ENCODE data around the gene ATL1.
A peak's percentile ranks its signal among the peaks of the same experiment; 100 is the strongest.
"Not testable (repeated sequence)": the region's sequence is repeated elsewhere in the genome, so short reads cannot be mapped to it uniquely, and the experiment has no call there.

The ATL1 gene

GRCh38 chr14:50534997-50535396, 24.9 kb upstream of the ATL1 start:
- DNase-seq (ENCODE audit: low spot score), result no peak

- DNase-seq (ENCODE audit: low spot score), result not testable (repeated sequence)
Measured at GRCh38 chr14:50538034-50538433, 21.9 kb upstream of the ATL1 start.

DNA sequence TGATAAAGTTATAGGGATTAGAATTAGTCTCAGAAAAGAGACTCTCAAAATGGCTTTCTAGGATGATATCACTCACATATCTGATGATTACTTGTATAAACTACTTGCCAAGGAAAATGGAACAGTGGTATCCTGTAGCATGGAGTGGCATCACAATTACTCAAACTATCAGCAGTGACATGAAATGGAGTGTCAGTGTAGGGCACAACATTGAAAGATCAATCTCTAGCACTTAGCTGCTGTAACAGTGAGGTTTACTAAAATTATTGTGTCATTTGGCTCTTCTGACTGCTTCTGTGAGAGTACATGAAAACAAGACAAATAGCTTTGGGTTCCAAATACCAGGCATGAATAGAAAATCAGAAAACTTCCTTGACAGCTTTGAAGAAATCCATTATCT, 20.9 kb upstream of the ATL1 start:
- no peak for DNase-seq (ENCODE audit: low spot score)

DNA sequence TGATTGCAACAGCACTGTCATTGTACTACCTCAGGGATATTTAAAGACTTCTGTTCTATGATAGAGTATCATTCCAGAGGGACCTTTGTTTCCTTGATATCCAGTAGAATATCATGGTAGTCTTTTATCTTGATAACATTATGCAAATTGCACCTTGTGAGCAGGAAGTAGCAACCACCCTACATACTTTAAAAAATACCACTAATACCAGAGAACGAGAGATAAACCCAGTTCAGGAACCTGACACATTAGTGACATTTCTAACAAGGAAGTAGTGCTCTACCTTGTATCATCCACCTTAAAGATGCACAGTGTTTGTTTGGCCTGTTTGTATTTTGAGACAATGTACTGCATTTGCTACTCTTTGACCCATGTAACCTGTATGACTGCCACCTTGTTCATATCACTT, 18.8 kb upstream of the ATL1 start:
- no peak for DNase-seq (ENCODE audit: low spot score)

- peak; percentile 56 for DNase-seq (ENCODE audit: low spot score)
Measured at GRCh38 chr14:50542941-50543418, 17.0 kb upstream of the ATL1 start.

- DNase-seq (ENCODE audit: low spot score), result no peak
Measured at GRCh38 chr14:50544911-50545310, 15.0 kb upstream of the ATL1 start.

- no peak for DNase-seq (ENCODE audit: low spot score)
Measured at GRCh38 chr14:50545618-50546017, 14.3 kb upstream of the ATL1 start.

DNA sequence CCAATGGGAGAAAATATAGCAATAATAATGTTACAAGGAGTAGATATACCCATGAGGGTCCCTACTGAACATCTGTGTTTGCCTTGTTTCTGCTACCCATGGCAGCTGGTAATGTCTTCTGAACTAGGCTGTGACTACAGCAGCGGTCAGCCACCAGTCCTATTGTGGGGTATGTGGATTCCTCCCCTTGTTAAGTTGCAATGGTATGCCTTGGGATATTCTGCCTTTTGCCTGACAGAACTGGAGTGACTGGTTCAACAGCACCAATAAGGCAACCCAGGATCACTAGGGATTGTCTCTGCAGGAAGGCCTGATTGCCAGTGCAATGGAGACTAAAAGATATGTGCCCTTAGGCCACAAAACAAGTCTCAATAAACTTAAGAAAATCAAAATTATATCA, 9.7 kb upstream of the ATL1 start:
- DNase-seq (ENCODE audit: low spot score), result no peak

- DNase-seq (ENCODE audit: low spot score), result no peak
Measured at GRCh38 chr14:50551877-50552276, 8.1 kb upstream of the ATL1 start.

- not testable (repeated sequence) for DNase-seq (ENCODE audit: low spot score)
Measured at GRCh38 chr14:50552796-50553195, 7.1 kb upstream of the ATL1 start.

DNA sequence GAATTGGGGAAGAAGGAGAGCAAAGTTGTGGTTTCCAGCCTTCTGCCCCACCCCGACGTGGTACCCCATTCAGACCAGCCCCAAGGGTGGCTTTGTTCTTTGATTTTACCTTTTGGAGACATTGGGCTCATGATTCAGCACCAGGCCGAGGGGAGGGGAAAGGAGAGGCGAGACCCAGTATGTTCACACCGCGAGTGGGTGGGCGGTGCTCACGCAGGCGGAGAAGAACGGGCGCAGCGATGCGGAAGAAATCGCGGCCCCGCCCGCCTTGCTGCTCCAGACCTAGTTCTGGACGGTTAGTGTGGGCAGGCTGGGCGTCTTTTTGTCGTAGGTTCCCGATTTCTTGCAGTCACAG, 963 bp downstream of the ATL1 start:
- peak; percentile 55 for DNase-seq (ENCODE audit: low spot score)

DNA sequence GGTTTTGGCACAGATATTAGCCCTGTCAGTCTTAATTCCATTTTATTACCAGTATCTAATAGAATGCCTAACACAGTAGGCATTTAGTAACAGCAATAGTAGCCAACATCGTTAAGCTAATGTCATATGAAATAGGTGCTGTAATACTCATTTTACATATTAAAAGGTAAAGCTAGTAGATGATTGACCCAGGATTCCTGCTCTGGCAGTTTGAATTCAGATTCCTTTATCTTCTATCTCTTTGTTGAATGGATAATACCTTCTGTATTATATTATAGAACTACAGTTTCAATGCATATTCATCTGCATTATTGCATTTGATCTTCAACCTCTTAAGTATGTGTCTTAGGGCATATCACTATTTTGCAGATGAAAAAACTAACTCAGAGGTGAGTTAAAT, 2.9 kb downstream of the ATL1 start:
- no peak for DNase-seq (ENCODE audit: low spot score)

DNA sequence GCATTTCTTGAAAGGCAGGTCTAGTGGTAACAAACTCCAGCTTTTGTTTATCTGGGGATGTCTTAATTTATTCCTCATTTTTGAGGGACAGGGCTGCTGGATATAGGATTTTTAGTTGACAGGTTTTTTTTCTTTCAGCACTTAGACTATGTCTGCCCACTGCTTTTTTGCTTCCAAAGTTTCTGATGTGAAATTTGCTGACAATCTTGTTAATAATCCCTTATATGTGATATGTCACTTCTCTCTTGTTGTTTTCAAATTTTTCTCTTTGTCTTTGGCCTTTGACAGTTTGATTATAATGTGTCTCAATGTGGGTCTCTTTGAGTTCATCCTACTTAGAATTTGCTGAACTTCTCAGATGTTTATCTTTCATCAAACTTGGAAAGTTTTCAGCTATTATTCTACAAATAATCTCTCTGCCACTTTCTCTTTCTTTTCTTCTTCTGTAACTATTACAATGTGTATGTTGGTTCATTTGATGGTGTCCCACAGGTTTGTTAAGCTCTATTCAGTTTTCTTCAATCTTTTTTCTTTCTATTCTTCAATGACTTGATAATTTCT, 9.8 kb downstream of the ATL1 start:
- no peak for DNase-seq (ENCODE audit: low spot score)

DNA sequence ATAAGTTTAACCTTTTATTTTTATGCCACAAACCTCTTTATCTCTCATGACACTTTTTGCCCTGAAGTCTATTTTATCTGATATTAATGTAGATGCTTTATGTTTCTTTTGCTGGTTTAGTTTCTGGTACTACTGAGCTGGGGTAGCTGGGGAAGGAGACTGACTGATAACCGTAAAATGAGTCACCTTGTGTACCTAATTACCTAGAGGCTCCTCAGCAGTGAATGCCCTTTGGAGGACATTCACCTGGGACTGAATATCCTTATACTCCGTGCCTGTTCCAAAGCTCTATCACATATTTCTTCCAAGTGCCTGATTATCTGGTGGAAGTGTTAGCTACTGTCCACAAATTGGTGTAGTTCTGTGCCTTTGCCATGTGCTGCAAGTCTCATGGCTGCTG, 13.9 kb downstream of the ATL1 start:
- no peak for DNase-seq (ENCODE audit: low spot score)

DNA sequence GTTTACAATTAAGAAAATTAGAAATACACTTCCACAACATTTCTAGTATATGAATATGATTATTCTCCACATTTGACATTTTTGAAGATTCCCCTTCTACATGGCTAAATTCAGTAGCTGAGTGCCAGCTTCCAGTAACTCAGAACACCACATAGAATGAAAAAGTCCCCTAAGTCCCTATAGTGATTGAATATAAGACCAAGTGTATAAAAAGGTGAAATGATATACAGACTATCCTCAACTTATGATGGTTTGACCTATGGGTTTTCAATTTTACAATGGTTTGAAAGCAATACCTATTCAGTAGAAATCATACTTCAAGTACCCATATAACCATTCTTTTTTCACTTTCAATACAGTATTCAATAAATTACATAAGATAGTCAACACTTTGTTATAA, 15.8 kb downstream of the ATL1 start:
- DNase-seq (ENCODE audit: low spot score), result no peak

GRCh38 chr14:50577982-50578381, 18.0 kb downstream of the ATL1 start:
- no peak for DNase-seq (ENCODE audit: low spot score)

DNA sequence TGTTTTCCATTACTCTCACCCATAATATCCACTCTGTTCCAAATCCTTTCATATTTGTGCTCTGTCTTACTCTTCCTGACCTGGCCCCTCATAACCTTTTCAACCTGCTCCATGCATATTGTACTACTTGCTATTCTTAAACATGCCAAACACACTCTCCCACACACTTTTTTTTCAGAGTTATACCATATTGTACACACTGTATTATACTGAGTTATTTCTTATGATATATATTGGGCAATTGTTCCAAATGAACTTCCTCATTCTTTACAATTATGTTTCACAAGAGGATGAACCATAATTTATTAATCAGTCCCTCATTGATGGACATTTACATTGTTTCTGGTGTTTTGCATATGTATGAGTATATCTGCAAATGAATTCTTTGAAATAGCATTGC, 18.5 kb downstream of the ATL1 start:
- DNase-seq (ENCODE audit: low spot score), result no peak

DNA sequence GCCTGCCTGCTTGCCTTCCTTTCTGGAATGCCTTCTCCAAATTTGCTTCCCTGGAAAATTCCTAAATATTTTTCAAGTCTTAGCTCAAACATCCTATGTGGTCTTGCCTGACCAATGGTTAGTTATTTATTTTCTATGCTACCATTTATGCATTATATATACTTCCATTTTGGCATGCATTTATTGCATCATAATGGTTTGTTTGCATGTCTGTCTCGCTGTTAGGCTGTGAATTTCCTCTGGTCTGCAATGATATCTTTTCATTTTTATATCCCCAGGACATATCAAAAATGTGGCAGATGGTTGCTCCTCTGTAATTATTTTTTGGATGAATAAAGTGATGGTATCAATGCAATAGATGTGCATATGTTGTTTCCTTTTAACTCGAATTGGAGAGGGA, 30.5 kb downstream of the ATL1 start:
- no peak for DNase-seq (ENCODE audit: low spot score)

DNA sequence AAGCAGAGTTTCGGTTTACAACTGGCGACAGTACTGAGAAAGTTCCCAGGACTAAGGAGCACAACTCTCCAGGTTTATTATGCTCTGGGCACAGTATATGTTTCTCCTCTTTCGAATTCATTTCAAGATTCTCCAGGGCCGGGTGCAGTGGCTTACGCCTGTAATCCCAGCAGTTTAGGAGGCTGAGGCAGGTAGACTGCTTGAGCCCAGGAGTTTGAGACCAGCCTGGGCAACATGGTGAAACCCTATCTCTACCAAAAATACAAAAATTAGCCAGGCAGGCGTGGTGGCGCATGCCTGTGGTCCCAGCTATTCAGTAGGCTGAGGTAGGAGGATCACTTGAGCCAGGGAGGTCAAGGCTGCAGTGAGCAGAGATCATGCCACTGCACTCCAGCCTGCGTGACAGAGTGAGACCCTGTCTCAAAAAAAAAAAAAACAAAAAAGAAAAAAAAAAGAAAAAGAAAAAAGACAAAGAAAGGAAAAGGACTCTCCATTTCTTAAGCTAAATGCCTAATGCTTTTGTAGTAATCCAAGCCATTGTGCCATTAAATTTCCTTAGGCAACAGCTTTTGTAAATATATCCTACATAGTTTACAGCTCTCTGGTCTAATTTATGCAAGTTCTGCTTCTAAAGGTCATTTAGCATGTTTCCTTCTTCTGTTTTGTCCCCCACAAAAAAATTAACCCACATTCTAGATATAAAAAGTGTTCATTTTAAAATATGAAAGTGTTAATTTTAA, 34.8 kb downstream of the ATL1 start:
- DNase-seq (ENCODE audit: low spot score), result no peak

DNA sequence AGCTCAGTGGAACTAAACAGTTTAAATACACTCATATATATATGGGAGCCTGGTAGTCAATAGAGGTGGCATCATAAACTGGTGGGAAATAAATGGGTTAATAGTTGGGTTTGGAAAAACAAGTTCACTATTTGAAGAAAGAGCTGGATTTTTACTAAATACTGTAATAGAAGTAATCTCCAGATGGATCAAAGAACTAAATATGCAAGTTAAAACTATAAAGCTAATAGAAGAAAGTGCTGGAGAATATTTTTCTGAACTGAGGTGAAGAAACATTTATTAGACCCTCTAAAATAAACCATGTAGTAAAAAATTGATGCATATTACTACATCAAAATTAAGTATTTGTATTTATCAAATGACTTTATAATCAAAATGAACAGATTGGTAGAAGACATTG, 38.8 kb downstream of the ATL1 start:
- no peak for DNase-seq (ENCODE audit: low spot score)

DNA sequence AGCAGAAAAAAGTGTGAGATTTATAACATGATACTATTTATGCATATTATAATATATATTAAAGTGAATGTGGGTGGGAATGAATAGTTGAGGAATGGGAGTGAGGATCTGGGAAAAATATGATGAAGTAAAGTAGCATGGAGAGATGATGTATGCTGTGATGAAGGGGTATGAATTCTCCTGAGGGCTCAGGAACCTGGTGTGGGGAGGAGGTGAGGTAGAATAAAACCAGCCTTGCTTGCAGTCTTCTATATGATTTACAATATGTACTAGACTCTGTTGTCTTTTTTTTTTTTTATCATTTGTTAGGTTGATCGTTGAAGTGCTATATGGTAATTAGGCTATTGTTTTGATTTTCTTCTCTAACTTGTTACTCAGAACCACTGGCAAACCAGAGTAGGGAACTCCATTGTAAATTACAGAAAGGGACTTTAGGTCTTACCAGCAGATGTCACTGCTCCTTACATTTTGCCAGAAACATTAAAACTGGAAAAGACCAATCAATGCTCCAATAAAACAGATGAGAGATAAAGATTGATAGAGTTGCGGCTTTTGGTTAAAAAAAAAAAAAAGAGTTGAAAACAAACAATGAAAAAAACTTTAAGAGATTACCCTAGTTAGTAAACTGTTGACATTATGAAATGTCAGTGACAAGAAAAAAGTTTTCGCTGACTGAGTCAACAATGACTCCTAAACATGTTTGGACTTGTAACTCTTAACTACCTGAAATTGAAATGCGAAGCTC, 39.9 kb downstream of the ATL1 start:
- DNase-seq (ENCODE audit: low spot score), result peak; percentile 33

GRCh38 chr14:50600849-50601248, 40.9 kb downstream of the ATL1 start:
- DNase-seq (ENCODE audit: low spot score), result no peak

GRCh38 chr14:50601394-50601793, 41.4 kb downstream of the ATL1 start:
- no peak for DNase-seq (ENCODE audit: low spot score)

Measured in AG20443 (cell line).